ENCODE results near the gene FAAH2.

Gene FAAH2, protein sequence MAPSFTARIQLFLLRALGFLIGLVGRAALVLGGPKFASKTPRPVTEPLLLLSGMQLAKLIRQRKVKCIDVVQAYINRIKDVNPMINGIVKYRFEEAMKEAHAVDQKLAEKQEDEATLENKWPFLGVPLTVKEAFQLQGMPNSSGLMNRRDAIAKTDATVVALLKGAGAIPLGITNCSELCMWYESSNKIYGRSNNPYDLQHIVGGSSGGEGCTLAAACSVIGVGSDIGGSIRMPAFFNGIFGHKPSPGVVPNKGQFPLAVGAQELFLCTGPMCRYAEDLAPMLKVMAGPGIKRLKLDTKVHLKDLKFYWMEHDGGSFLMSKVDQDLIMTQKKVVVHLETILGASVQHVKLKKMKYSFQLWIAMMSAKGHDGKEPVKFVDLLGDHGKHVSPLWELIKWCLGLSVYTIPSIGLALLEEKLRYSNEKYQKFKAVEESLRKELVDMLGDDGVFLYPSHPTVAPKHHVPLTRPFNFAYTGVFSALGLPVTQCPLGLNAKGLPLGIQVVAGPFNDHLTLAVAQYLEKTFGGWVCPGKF

DNA sequence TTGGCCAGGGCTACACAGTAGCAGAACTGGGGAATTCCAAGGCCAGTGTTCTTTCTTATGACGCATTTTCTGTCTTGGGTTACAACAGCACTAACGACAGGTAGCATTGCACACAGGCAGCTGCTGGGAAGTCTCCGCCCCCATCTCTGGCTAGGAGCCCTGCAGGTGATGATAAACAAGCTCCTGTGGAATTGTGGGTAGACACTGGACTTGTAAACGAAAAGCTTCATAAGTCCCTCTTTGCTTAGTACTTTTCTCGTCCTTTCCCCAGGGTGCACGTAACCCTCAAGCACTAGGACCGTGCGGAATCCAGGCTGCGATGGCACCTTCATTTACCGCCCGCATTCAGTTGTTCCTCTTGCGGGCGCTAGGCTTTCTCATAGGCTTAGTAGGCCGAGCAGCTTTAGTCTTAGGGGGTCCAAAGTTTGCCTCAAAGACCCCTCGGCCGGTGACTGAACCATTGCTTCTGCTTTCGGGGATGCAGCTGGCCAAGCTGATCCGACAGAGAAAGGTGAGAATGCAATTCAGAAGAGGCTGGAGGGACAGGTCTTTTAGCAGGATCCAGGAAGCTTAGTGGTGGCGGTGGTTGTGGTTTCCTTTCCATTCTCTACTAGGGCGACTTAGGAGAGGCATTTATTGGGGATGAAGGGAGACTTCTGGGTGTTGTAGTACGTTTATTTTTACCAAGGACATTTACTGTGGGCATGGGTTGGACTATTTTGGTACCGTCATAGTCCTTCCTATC lies at the start of gene FAAH2:
Gene FAAH2, plus strand, starts transcription at position 200 of the 745 bp plus-strand sequence. Its CDS starts 120 bp downstream, at position 320.
- Histone ChIP-seq H3K4me3 (ENCODE audit: low read depth in 1 of 2, low read length in 2 of 2) (peak within 1 kb of the TSS; percentile 75), H3K4me1 (ENCODE audit: control insufficient read depth in 1 of 2, insufficient read depth in 2 of 2, low read length in 2 of 2) (no peaks in the 10 kb centered on the region), H3K9ac (ENCODE audit: low read depth in 1 of 2, low read length in 2 of 2) (peak within 1 kb of the TSS; percentile 56 to 60), H3K36me3 (ENCODE audit: control insufficient read depth in 1 of 2, insufficient read depth in 2 of 2, low read length in 2 of 2) (no peaks in the 10 kb centered on the region), H3K27me3 (ENCODE audit: control insufficient read depth in 1 of 2, insufficient read depth in 2 of 2, low read length in 2 of 2) (no peaks in the 10 kb centered on the region), H3K9me3 (ENCODE audit: control insufficient read depth in 1 of 2, low read length in 2 of 2) (no peaks in the 10 kb centered on the region), H3K27ac (ENCODE audit: low read depth, low read length) (peak within 1 kb of the TSS; percentile 48)

DNA sequence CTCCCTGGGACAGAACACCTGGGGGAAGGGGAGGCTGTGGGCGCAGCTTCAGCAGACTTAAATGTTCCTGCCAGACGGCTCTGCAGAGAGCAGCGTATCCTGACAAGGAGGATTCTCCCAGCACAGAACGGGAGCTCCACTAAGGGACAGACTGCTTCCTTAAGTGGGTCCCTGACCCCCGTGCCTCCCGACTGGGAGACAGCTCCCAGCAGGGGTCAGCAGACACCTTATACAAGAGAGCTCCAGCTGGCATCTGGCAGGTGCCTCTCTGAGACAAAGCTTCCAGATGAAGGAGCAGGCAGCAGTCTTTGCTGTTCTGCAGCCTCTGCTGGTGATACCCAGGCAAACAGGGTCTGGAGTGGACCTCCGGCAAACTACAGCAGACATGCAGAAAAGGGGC lies 44.5 kb upstream of the FAAH2 start:
- Histone ChIP-seq H3K4me1 (ENCODE audit: control insufficient read depth in 1 of 2, insufficient read depth in 2 of 2, low read length in 2 of 2) (no peaks in the 10 kb centered on the region), H3K36me3 (ENCODE audit: control insufficient read depth in 1 of 2, insufficient read depth in 2 of 2, low read length in 2 of 2) (peaks cover 0 to 5% of the 10 kb centered on the region in 2 donors), H3K27ac (ENCODE audit: low read depth, low read length) (no peak overlapping the region), H3K27me3 (ENCODE audit: control insufficient read depth in 1 of 2, insufficient read depth in 2 of 2, low read length in 2 of 2) (no peaks in the 10 kb centered on the region), H3K9me3 (ENCODE audit: control insufficient read depth in 1 of 2, low read length in 2 of 2) (no peaks in the 10 kb centered on the region), H3K9ac (ENCODE audit: low read depth in 1 of 2, low read length in 2 of 2) (no peak overlapping the region), H3K4me3 (ENCODE audit: low read depth in 1 of 2, low read length in 2 of 2) (no peak overlapping the region)

DNA sequence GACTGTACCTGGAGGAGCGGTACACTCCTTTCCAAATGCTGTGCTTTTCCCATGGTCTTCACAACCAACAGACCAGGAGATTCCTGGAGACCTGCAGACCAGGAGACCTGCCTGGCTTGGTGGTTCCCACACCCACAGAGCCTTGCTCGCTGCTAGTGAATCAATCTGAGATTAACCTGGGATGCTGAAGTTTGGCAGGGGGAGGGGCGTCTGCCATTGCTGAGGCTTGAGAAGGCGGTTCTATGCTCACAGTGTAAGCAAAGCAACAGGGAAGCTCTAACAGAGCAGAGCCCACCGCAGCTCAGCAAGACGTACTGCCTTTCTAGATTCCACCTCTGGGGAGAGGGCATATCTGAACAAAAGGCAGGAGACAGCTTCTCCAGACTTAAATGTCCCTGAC lies 34.5 kb upstream of the FAAH2 start:
- no peaks in the 10 kb centered on the region for H3K4me1 ChIP-seq (ENCODE audit: control insufficient read depth in 1 of 2, insufficient read depth in 2 of 2, low read length in 2 of 2)
- no peaks in the 10 kb centered on the region for H3K27me3 ChIP-seq (ENCODE audit: control insufficient read depth in 1 of 2, insufficient read depth in 2 of 2, low read length in 2 of 2)
- peaks cover 0 to 8% of the 10 kb centered on the region in 2 donors for H3K9me3 ChIP-seq (ENCODE audit: control insufficient read depth in 1 of 2, low read length in 2 of 2)
- H3K9ac ChIP-seq (ENCODE audit: low read depth in 1 of 2, low read length in 2 of 2), result no peak overlapping the region
- H3K36me3 ChIP-seq (ENCODE audit: control insufficient read depth in 1 of 2, insufficient read depth in 2 of 2, low read length in 2 of 2), result no peaks in the 10 kb centered on the region
- H3K27ac ChIP-seq (ENCODE audit: low read depth, low read length), result no peak overlapping the region
- no peak overlapping the region for H3K4me3 ChIP-seq (ENCODE audit: low read depth in 1 of 2, low read length in 2 of 2)

DNA sequence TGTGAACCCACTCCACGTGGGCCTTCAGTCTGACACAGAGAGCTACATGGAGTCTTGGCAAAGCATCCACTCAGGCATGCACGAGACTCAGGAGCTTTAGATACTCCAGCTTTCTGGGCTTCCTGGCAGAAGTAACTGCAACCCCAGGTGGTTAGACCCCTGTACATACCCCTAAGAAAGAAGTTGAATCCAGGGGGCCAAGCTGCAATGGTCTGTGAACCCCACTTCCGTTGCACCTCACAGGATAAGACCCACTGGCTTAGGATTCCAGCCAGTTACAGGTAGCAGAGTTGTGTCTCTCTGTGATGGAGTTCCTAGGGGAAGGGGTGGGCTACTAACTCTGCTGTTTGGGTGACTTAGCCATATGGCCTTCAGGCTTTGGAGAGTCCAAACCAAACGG lies 21.4 kb upstream of the FAAH2 start:
- H3K27me3 ChIP-seq (ENCODE audit: control insufficient read depth in 1 of 2, insufficient read depth in 2 of 2, low read length in 2 of 2), result no peaks in the 10 kb centered on the region
- H3K9ac ChIP-seq (ENCODE audit: low read depth in 1 of 2, low read length in 2 of 2), result no peak overlapping the region
- H3K4me3 ChIP-seq (ENCODE audit: low read depth in 1 of 2, low read length in 2 of 2), result no peak overlapping the region
- no peaks in the 10 kb centered on the region for H3K36me3 ChIP-seq (ENCODE audit: control insufficient read depth in 1 of 2, insufficient read depth in 2 of 2, low read length in 2 of 2)
- H3K27ac ChIP-seq (ENCODE audit: low read depth, low read length), result no peak overlapping the region
- peaks cover 0 to 4% of the 10 kb centered on the region in 2 donors for H3K9me3 ChIP-seq (ENCODE audit: control insufficient read depth in 1 of 2, low read length in 2 of 2)
- H3K4me1 ChIP-seq (ENCODE audit: control insufficient read depth in 1 of 2, insufficient read depth in 2 of 2, low read length in 2 of 2), result no peaks in the 10 kb centered on the region

DNA sequence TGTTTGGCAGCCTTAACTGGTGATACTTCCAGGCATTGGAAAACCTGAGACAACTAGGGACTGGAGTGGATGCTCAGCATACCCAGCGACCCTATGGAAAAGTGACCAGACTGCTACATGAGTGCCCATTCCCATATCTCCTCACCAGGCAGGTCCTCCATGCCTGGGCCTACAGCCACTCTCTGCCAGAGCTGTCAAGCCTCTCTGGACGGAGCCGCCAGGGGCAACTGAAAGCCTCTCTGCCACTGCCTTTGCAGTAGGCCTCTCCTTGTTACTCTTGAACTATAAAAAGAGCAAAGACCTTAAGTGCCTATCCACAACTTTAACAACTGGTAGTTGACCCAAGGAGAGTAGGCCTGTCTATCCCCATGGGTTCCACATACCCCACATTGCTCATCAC lies 20.2 kb upstream of the FAAH2 start:
- no peaks in the 10 kb centered on the region for H3K4me1 ChIP-seq (ENCODE audit: control insufficient read depth in 1 of 2, insufficient read depth in 2 of 2, low read length in 2 of 2)
- H3K9me3 ChIP-seq (ENCODE audit: control insufficient read depth in 1 of 2, low read length in 2 of 2), result peaks cover 0 to 4% of the 10 kb centered on the region in 2 donors
- no peak overlapping the region for H3K9ac ChIP-seq (ENCODE audit: low read depth in 1 of 2, low read length in 2 of 2)
- H3K4me3 ChIP-seq (ENCODE audit: low read depth in 1 of 2, low read length in 2 of 2), result no peak overlapping the region
- no peaks in the 10 kb centered on the region for H3K36me3 ChIP-seq (ENCODE audit: control insufficient read depth in 1 of 2, insufficient read depth in 2 of 2, low read length in 2 of 2)
- no peak overlapping the region for H3K27ac ChIP-seq (ENCODE audit: low read depth, low read length)
- no peaks in the 10 kb centered on the region for H3K27me3 ChIP-seq (ENCODE audit: control insufficient read depth in 1 of 2, insufficient read depth in 2 of 2, low read length in 2 of 2)

DNA sequence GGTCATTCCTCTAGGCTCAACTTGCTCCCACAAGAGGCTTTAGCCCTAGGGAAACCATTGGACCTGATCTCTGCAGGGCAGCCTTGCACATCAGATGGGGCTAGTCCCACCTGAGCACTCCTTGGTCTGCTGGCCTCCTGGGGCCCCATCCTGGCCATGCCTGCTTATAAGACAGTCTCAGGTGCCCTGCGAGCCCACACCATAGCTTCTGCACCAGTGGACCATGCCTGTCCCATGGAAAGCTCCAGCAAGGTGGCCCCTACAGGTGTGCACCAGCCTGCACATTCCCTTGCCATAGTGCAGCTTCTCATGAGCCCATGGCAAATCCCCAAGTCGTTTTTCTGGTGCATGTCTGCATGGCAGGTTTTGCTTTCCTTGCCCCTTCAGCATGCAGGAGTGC lies 19.6 kb upstream of the FAAH2 start:
- Histone ChIP-seq H3K36me3 (ENCODE audit: control insufficient read depth in 1 of 2, insufficient read depth in 2 of 2, low read length in 2 of 2) (no peaks in the 10 kb centered on the region), H3K4me1 (ENCODE audit: control insufficient read depth in 1 of 2, insufficient read depth in 2 of 2, low read length in 2 of 2) (no peaks in the 10 kb centered on the region), H3K9me3 (ENCODE audit: control insufficient read depth in 1 of 2, low read length in 2 of 2) (peaks cover 0 to 4% of the 10 kb centered on the region in 2 donors), H3K4me3 (ENCODE audit: low read depth in 1 of 2, low read length in 2 of 2) (no peak overlapping the region), H3K9ac (ENCODE audit: low read depth in 1 of 2, low read length in 2 of 2) (no peak overlapping the region), H3K27ac (ENCODE audit: low read depth, low read length) (no peak overlapping the region), H3K27me3 (ENCODE audit: control insufficient read depth in 1 of 2, insufficient read depth in 2 of 2, low read length in 2 of 2) (no peaks in the 10 kb centered on the region)

DNA sequence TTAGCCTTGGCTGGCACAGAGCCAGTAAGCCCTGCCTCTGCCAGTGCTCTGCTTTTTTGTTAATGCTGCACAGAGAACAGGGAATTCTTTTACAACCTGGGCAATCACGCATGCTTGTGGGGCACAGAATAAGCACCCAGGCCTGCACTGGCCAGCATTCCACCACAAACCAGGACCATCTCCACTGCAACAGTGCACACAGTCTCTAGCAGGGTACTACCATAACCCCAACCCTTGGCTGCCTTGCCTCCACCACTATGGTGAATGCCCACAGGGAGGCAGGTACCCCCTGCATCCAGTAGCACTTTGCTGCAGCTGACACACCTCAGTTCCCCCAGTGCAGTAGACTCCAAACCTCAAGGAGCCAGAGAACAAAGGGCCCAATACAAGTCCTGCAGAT lies 19.2 kb upstream of the FAAH2 start:
- Histone ChIP-seq H3K27ac (ENCODE audit: low read depth, low read length) (no peak overlapping the region), H3K4me1 (ENCODE audit: control insufficient read depth in 1 of 2, insufficient read depth in 2 of 2, low read length in 2 of 2) (no peaks in the 10 kb centered on the region), H3K9me3 (ENCODE audit: control insufficient read depth in 1 of 2, low read length in 2 of 2) (peaks cover 0 to 4% of the 10 kb centered on the region in 2 donors), H3K36me3 (ENCODE audit: control insufficient read depth in 1 of 2, insufficient read depth in 2 of 2, low read length in 2 of 2) (no peaks in the 10 kb centered on the region), H3K4me3 (ENCODE audit: low read depth in 1 of 2, low read length in 2 of 2) (no peak overlapping the region), H3K27me3 (ENCODE audit: control insufficient read depth in 1 of 2, insufficient read depth in 2 of 2, low read length in 2 of 2) (no peaks in the 10 kb centered on the region), H3K9ac (ENCODE audit: low read depth in 1 of 2, low read length in 2 of 2) (no peak overlapping the region)

DNA sequence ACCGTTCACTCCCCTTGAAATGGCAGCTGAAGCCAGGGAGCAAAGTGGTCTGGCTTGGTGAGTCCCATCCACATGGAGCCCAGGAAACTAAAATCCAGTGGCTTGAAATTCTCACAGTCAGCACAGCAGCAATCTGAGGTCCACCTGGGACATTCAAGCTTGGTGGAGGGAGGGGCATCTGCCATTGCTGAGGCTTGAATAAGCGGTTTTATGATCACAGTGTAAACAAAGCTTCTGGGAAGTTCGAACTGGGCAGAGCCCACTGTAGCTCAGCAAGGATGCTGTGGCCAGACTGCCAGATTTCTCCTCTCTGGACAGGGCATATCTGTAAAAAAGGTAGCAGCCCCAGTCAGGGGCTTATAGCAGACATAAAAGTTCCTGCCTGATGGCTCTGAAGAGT lies 15.5 kb upstream of the FAAH2 start:
- Histone ChIP-seq H3K27ac (ENCODE audit: low read depth, low read length) (no peak overlapping the region), H3K27me3 (ENCODE audit: control insufficient read depth in 1 of 2, insufficient read depth in 2 of 2, low read length in 2 of 2) (no peaks in the 10 kb centered on the region), H3K4me1 (ENCODE audit: control insufficient read depth in 1 of 2, insufficient read depth in 2 of 2, low read length in 2 of 2) (no peaks in the 10 kb centered on the region), H3K4me3 (ENCODE audit: low read depth in 1 of 2, low read length in 2 of 2) (no peak overlapping the region), H3K9ac (ENCODE audit: low read depth in 1 of 2, low read length in 2 of 2) (no peak overlapping the region), H3K36me3 (ENCODE audit: control insufficient read depth in 1 of 2, insufficient read depth in 2 of 2, low read length in 2 of 2) (no peaks in the 10 kb centered on the region), H3K9me3 (ENCODE audit: control insufficient read depth in 1 of 2, low read length in 2 of 2) (peaks cover 0 to 4% of the 10 kb centered on the region in 2 donors)

DNA sequence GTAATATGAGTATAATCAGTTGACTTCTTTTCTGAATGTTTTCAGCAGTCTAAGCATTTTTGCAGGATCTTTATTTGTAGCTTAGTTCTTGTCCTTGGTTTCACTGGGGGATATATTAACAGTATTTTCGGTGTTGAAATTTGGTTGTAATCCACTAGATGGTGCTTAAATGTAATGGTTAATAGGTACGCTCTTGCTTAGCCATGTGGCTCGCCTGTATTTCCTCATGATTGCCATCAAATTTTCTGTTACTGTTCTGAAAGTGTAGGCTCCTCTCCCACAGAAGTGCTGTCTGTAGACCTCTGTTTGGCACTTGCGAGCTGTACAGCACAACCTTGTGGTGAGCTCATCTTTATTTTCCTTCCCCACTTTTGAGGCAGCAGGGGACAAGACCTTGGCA lies 3.9 kb upstream of the FAAH2 start:
- Histone ChIP-seq H3K4me1 (ENCODE audit: control insufficient read depth in 1 of 2, insufficient read depth in 2 of 2, low read length in 2 of 2) (no peaks in the 10 kb centered on the region), H3K27me3 (ENCODE audit: control insufficient read depth in 1 of 2, insufficient read depth in 2 of 2, low read length in 2 of 2) (no peaks in the 10 kb centered on the region), H3K36me3 (ENCODE audit: control insufficient read depth in 1 of 2, insufficient read depth in 2 of 2, low read length in 2 of 2) (no peaks in the 10 kb centered on the region), H3K4me3 (ENCODE audit: low read depth in 1 of 2, low read length in 2 of 2) (no peak overlapping the region), H3K9me3 (ENCODE audit: control insufficient read depth in 1 of 2, low read length in 2 of 2) (no peaks in the 10 kb centered on the region), H3K27ac (ENCODE audit: low read depth, low read length) (no peak overlapping the region), H3K9ac (ENCODE audit: low read depth in 1 of 2, low read length in 2 of 2) (no peak overlapping the region)

DNA sequence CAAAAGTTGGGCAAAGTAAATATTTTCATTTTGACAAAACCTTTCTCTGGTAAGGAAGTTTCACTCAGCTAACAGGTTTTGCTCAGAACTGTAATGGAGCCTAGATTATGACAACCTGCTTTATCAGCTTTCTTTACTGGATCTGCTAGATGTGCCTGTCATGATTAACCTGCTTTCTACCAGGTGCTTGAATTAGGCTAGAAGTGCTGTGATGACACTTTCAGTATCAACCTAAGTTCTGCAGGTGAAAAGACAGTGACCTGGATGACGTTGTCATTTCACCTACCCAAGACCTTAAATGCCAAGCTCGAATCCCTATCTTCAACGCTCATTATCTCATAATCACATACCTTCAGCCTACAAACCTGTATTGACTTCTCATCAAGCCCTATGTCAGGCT lies 1.5 kb upstream of the FAAH2 start:
- Histone ChIP-seq H3K36me3 (ENCODE audit: control insufficient read depth in 1 of 2, insufficient read depth in 2 of 2, low read length in 2 of 2) (no peaks in the 10 kb centered on the region), H3K9ac (ENCODE audit: low read depth in 1 of 2, low read length in 2 of 2) (no peak overlapping the region), H3K9me3 (ENCODE audit: control insufficient read depth in 1 of 2, low read length in 2 of 2) (no peaks in the 10 kb centered on the region), H3K27me3 (ENCODE audit: control insufficient read depth in 1 of 2, insufficient read depth in 2 of 2, low read length in 2 of 2) (no peaks in the 10 kb centered on the region), H3K4me3 (ENCODE audit: low read depth in 1 of 2, low read length in 2 of 2) (no peak overlapping the region), H3K27ac (ENCODE audit: low read depth, low read length) (no peak overlapping the region), H3K4me1 (ENCODE audit: control insufficient read depth in 1 of 2, insufficient read depth in 2 of 2, low read length in 2 of 2) (no peaks in the 10 kb centered on the region)
